Right lobe of liver (tissue), 4 donors: Measurements from ENCODE around the gene ZNF814.

ENCODE experiments used
- POLR2A ChIP-seq: fragments of 450-650 bp; IDR thresholded peaks from one replicate; pipeline ENCODE4 v1.6.1; 2017; ENCODE audit warnings: antibody characterized with exemption, mild to moderate bottlenecking
- TF ChIP-seq, protein P1 (sequence below), 4 donors: fragments of 200-600 bp in 3 of 4; fragments of 450-650 bp in 1 of 4; IDR thresholded peaks; one replicate each; pipeline versions ENCODE4 v1.5.1 to v1.8.0; 2016 to 2022; ENCODE audit warnings: antibody characterized with exemption in 4 of 4, mild to moderate bottlenecking in 2 of 4
- donor health status: DM: no; HTN: no; CAD: no.
- donor health status: DM: no; HTN: no; CAD: no.
- donor health status: DM: no; HTN: yes; CAD: no.

DNA sequence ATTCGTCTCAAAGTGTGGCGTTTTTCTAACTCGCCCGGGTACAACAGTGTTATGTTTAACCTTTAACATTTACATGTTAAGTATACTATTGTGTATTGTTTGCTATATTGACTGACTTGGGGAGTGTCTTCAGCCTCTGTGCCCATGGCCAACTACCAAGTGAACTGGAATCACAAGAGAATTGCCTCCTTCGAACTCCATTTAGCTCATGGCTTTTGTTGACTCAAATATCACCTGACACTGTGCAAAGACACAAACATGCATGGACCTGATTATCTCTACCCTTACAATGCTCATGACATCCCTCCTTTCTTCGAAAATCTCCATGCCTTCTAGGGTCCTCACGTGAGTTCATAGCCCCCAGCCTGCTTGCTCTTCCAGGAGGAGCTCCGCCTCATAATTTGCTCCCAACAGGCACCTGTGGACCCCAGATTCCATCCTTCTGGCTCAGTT, 704 bp downstream of the ZNF814 start:
- TF ChIP-seq, protein P1, sequence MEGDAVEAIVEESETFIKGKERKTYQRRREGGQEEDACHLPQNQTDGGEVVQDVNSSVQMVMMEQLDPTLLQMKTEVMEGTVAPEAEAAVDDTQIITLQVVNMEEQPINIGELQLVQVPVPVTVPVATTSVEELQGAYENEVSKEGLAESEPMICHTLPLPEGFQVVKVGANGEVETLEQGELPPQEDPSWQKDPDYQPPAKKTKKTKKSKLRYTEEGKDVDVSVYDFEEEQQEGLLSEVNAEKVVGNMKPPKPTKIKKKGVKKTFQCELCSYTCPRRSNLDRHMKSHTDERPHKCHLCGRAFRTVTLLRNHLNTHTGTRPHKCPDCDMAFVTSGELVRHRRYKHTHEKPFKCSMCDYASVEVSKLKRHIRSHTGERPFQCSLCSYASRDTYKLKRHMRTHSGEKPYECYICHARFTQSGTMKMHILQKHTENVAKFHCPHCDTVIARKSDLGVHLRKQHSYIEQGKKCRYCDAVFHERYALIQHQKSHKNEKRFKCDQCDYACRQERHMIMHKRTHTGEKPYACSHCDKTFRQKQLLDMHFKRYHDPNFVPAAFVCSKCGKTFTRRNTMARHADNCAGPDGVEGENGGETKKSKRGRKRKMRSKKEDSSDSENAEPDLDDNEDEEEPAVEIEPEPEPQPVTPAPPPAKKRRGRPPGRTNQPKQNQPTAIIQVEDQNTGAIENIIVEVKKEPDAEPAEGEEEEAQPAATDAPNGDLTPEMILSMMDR (IDR thresholded peaks at IDR 0.05) = no peak
- TF ChIP-seq POLR2A = no peak
